NCI-H446 (cell line): Measurements from ENCODE around the gene KCTD7.
A peak's percentile ranks its signal among the peaks of the same experiment; 100 is the strongest.
"Not testable (repeated sequence)": the region's sequence is repeated elsewhere in the genome, so short reads cannot be mapped to it uniquely, and the experiment has no call there.

ENCODE experiments used
- DNase-seq, 2 experiments: peaks; one replicate each; lab custom pipeline; 2025; lab: John Stamatoyannopoulos, UW

KCTD7 gene

GRCh38 chr7:66654275-66655112, 25.8 kb downstream of the KCTD7 start:
- DNase-seq = peak; percentile 93 to 97

GRCh38 chr7:66655113-66655806, 26.6 kb downstream of the KCTD7 start:
- DNase-seq = not testable (repeated sequence)

- not testable (repeated sequence) for DNase-seq
Measured at GRCh38 chr7:66655826-66656485, 27.3 kb downstream of the KCTD7 start.

- no peak for DNase-seq
Measured at GRCh38 chr7:66657798-66658197, 29.1 kb downstream of the KCTD7 start.

GRCh38 chr7:66662646-66663264, 34.1 kb downstream of the KCTD7 start:
- no peak for DNase-seq

- DNase-seq = peak in 1 of 2 experiments; percentile 45
Measured at GRCh38 chr7:66664590-66665293, 36.1 kb downstream of the KCTD7 start.

- DNase-seq = no peak
Measured at GRCh38 chr7:66666313-66666952, 37.8 kb downstream of the KCTD7 start.

GRCh38 chr7:66667023-66667728, 38.5 kb downstream of the KCTD7 start:
- DNase-seq = no peak

GRCh38 chr7:66668112-66668511, 39.4 kb downstream of the KCTD7 start:
- no peak for DNase-seq

- no peak for DNase-seq
Measured at GRCh38 chr7:66668677-66669076, 40.0 kb downstream of the KCTD7 start.

- DNase-seq = no peak
Measured at GRCh38 chr7:66669088-66669487, 40.4 kb downstream of the KCTD7 start.

GRCh38 chr7:66669496-66669895, 40.8 kb downstream of the KCTD7 start:
- no peak for DNase-seq

GRCh38 chr7:66671034-66671433, 42.4 kb downstream of the KCTD7 start:
- no peak for DNase-seq

- DNase-seq = not testable (repeated sequence)
Measured at GRCh38 chr7:66671486-66671885, 42.8 kb downstream of the KCTD7 start.

- not testable (repeated sequence) for DNase-seq
Measured at GRCh38 chr7:66672432-66673123, 43.9 kb downstream of the KCTD7 start.

- DNase-seq = not testable (repeated sequence)
Measured at GRCh38 chr7:66673124-66673640, 44.5 kb downstream of the KCTD7 start.

- DNase-seq = no peak
Measured at GRCh38 chr7:66679633-66680244, 51.1 kb downstream of the KCTD7 start.

GRCh38 chr7:66681491-66682349, 53.0 kb downstream of the KCTD7 start:
- peak; percentile 84 to 88 for DNase-seq
